Loucy (cell line): Measurements from ENCODE around the gene HPX.

ENCODE experiments used
- H2AFZ ChIP-seq: fragments of 200-600 bp; sonication (generic); 2 replicates; pipeline ENCODE4 v1.6.0; 2016; ENCODE audit warnings: antibody characterized with exemption, mild to moderate bottlenecking, low read length, moderate library complexity
- H3F3A ChIP-seq: fragments of 200-600 bp; 2 replicates; pipeline ENCODE4 v1.6.0; 2016; ENCODE audit warnings: antibody characterized with exemption, low read depth, mild to moderate bottlenecking
- H3K27me3 ChIP-seq: fragments of 200-600 bp; sonication (generic); 2 replicates; pipeline ENCODE4 v1.6.1; 2014; ENCODE audit warnings: low read length, mild to moderate bottlenecking; ENCODE audit not compliant: insufficient read depth, poor library complexity, severe bottlenecking
- H3K36me3 ChIP-seq: fragments of 200-600 bp; sonication (generic); 2 replicates; pipeline ENCODE4 v1.6.1; 2016; ENCODE audit warnings: low read length; ENCODE audit not compliant: insufficient read depth
- H3K4me1 ChIP-seq: fragments of 200-600 bp; sonication (generic); 2 replicates; pipeline ENCODE4 v1.5.1; 2014; ENCODE audit warnings: low read length, mild to moderate bottlenecking; ENCODE audit not compliant: insufficient read depth, poor library complexity, severe bottlenecking
- H3K4me2 ChIP-seq: fragments of 200-600 bp; sonication (generic); 2 replicates; pipeline ENCODE4 v1.6.0; 2014; ENCODE audit warnings: antibody characterized with exemption, low read length, low read depth, mild to moderate bottlenecking; ENCODE audit not compliant: poor library complexity, severe bottlenecking
- H3K4me3 ChIP-seq: fragments of 200-600 bp; sonication (generic); 2 replicates; pipeline ENCODE4 v1.5.1; 2014; ENCODE audit warnings: low read length, mild to moderate bottlenecking, mixed read lengths; ENCODE audit not compliant: poor library complexity, severe bottlenecking
- H3K79me2 ChIP-seq: fragments of 200-600 bp; sonication (generic); 2 replicates; pipeline ENCODE4 v1.6.1; 2014; ENCODE audit warnings: low read length; ENCODE audit not compliant: insufficient read depth
- H3K9ac ChIP-seq: fragments of 200-600 bp; sonication (generic); 2 replicates; pipeline ENCODE4 v1.6.0; 2014; ENCODE audit warnings: mild to moderate bottlenecking, low read depth, low read length, moderate library complexity; ENCODE audit not compliant: poor library complexity, severe bottlenecking
- H3K9me2 ChIP-seq: fragments of 200-600 bp; sonication (generic); replicated peaks from 2 replicates; pipeline ENCODE4 v1.6.1; 2016; ENCODE audit warnings: low read depth, low read length, mixed read lengths
- H3K9me3 ChIP-seq: fragments of 200-600 bp; sonication (generic); 2 replicates; pipeline ENCODE4 v1.6.1; 2014; ENCODE audit warnings: mild to moderate bottlenecking, antibody characterized with exemption, low read length, low read depth; ENCODE audit not compliant: insufficient read depth
- H4K20me1 ChIP-seq: fragments of 200-600 bp; sonication (generic); 2 replicates; pipeline ENCODE4 v1.6.0; 2014; ENCODE audit warnings: antibody characterized with exemption, low read length, mild to moderate bottlenecking; ENCODE audit not compliant: insufficient read depth, poor library complexity, severe bottlenecking
- CTCF ChIP-seq: fragments of 200-600 bp; sonication (generic); conservative IDR thresholded peaks from 2 replicates; pipeline ENCODE4 v1.5.1; 2014; ENCODE audit warnings: mild to moderate bottlenecking, antibody characterized with exemption, low read length
- EZH2phosphoT487 ChIP-seq: fragments of 200-600 bp; IDR thresholded peaks from 2 replicates; pipeline ENCODE4 v1.6.1; 2018; ENCODE audit warnings: antibody characterized with exemption, mild to moderate bottlenecking, moderate library complexity, borderline replicate concordance

The HPX gene

GRCh38 chr11:6443269-6444003 is 2.6 kb upstream of the HPX start:
- Histone ChIP-seq H3K27me3 (no peaks in the 10 kb centered on the region), H3K36me3 (no peaks in the 10 kb centered on the region), H3K4me2 (no peak overlapping the region), H3K9ac (no peak overlapping the region), H3K9me3 (no peaks in the 10 kb centered on the region), H2AFZ (peak overlapping the region; percentile 47), H3K4me3 (no peak overlapping the region), H4K20me1 (no peaks in the 10 kb centered on the region), H3K4me1 (peaks cover 10% of the 10 kb centered on the region), H3K79me2 (no peaks in the 10 kb centered on the region), H3K9me2 (no peaks in the 10 kb centered on the region), H3F3A (no peaks in the 10 kb centered on the region)
- TF ChIP-seq EZH2phosphoT487 (no peak), CTCF (peak; percentile 92)

- H3K4me3 ChIP-seq: no peak overlapping the region
- no peaks in the 10 kb centered on the region for H3K9me3 ChIP-seq
- no peaks in the 10 kb centered on the region for H3F3A ChIP-seq
- H3K9me2 ChIP-seq: no peaks in the 10 kb centered on the region
- no peaks in the 10 kb centered on the region for H4K20me1 ChIP-seq
- no peak overlapping the region for H3K9ac ChIP-seq
- TF ChIP-seq CTCF (no peak), EZH2phosphoT487 (no peak)
- no peak overlapping the region for H3K4me2 ChIP-seq
- no peaks in the 10 kb centered on the region for H3K36me3 ChIP-seq
- H3K79me2 ChIP-seq: no peaks in the 10 kb centered on the region
- no peak overlapping the region for H2AFZ ChIP-seq
- H3K4me1 ChIP-seq: peaks cover 20% of the 10 kb centered on the region
- H3K27me3 ChIP-seq: no peaks in the 10 kb centered on the region
Observed at GRCh38 chr11:6442441-6442840, 1.7 kb upstream of the HPX start.

- H3K36me3 ChIP-seq: no peaks in the 10 kb centered on the region
- H3K4me2 ChIP-seq: peak overlapping the region; percentile 19
- H4K20me1 ChIP-seq: no peaks in the 10 kb centered on the region
- no peak overlapping the region for H3K4me3 ChIP-seq
- TF ChIP-seq EZH2phosphoT487: no peak
- peak; percentile 86 for TF ChIP-seq CTCF
- no peaks in the 10 kb centered on the region for H3K9me2 ChIP-seq
- no peaks in the 10 kb centered on the region for H3F3A ChIP-seq
- no peaks in the 10 kb centered on the region for H3K79me2 ChIP-seq
- H3K27me3 ChIP-seq: no peaks in the 10 kb centered on the region
- H3K4me1 ChIP-seq: peaks cover 20% of the 10 kb centered on the region
- H3K9ac ChIP-seq: no peak overlapping the region
- no peaks in the 10 kb centered on the region for H3K9me3 ChIP-seq
- H2AFZ ChIP-seq: peak overlapping the region; percentile 91
Observed at GRCh38 chr11:6438979-6439571, 1.7 kb downstream of the HPX start.
